SK-N-SH (cell line): ENCODE results near the gene AQP5. TPM values are rescaled to one million over a fixed set of nuclear protein-coding genes. Genes with fewer than 3 reads are reported as not detected.

Experiments used
- CTCF ChIA-PET: fragments of 300-600, 350-600 bp; formaldehyde crosslinking; extraction: SDS; loops from one replicate; lab custom pipeline; 2021; lab: Yijun Ruan, JAX
- POLR2A ChIA-PET: fragments of 350-600 bp; sonication (Branson Sonifier 250); formaldehyde crosslinking; extraction: SDS; loops from one replicate; lab custom pipeline; 2020; ENCODE audit warnings: antibody characterized with exemption, inconsistent platforms; lab: Yijun Ruan, JAX
- DNase-seq: peaks from one replicate; pipeline ENCODE4 v3.0.0; 2012
- H2AFZ ChIP-seq: fragments of 200-600 bp; sonication (generic); 2 replicates; pipeline ENCODE4 v1.8.1; 2016; ENCODE audit warnings: antibody characterized with exemption, mild to moderate bottlenecking, low read depth
- H3F3A ChIP-seq: fragments of 200-600 bp; sonication (generic); replicated peaks from 2 replicates; pipeline ENCODE3; 2016; ENCODE audit warnings: antibody characterized with exemption, mild to moderate bottlenecking; ENCODE audit not compliant: insufficient read depth
- H3K27ac ChIP-seq, 2 experiments: fragments of 200-500 bp in 1 of 2; fragments of 200-600 bp in 1 of 2; sonication (Bioruptor generic) in 1 of 2; sonication (generic), shearing (Covaris generic) in 1 of 2; 2 replicates each; pipeline versions ENCODE4 v1.5.1 to v1.6.1; 2014 to 2016; ENCODE audit warnings: low read depth in 2 of 2, inconsistent platforms in 1 of 2, low read length in 1 of 2, mild to moderate bottlenecking in 1 of 2, mixed read lengths in 1 of 2
- H3K27me3 ChIP-seq: fragments of 200-600 bp; sonication (generic), shearing (Covaris generic); 2 replicates; pipeline ENCODE4 v1.6.1; 2016; ENCODE audit warnings: mixed run types; ENCODE audit not compliant: insufficient read depth
- H3K36me3 ChIP-seq, 2 experiments: fragments of 200-500 bp in 1 of 2; fragments of 200-600 bp in 1 of 2; sonication (Bioruptor generic) in 1 of 2; sonication (generic) in 1 of 2; replicated peaks in 1 of 2; 2 replicates each; pipeline versions ENCODE3 to v1.5.1; 2014 to 2016; ENCODE audit warnings: low read length in 1 of 2, mild to moderate bottlenecking in 1 of 2; ENCODE audit not compliant: insufficient read depth in 2 of 2, control insufficient read depth in 1 of 2
- H3K4me1 ChIP-seq, 2 experiments: fragments of 200-500 bp in 1 of 2; fragments of 200-600 bp in 1 of 2; sonication (Bioruptor generic) in 1 of 2; sonication (generic), shearing (Covaris generic) in 1 of 2; 2 replicates each; pipeline versions ENCODE4 v1.5.1 to v1.6.1; 2014 to 2016; ENCODE audit warnings: low read depth in 1 of 2, low read length in 1 of 2, mixed run types in 1 of 2; ENCODE audit not compliant: insufficient read depth in 2 of 2, control insufficient read depth in 1 of 2
- H3K4me2 ChIP-seq: fragments of 200-600 bp; sonication (generic), shearing (Covaris generic); 2 replicates; pipeline ENCODE4 v1.6.1; 2017; ENCODE audit warnings: mixed run types
- H3K4me3 ChIP-seq, 2 experiments: fragments of 200-500 bp in 1 of 2; fragments of 200-600 bp in 1 of 2; sonication (Bioruptor generic) in 1 of 2; sonication (generic), shearing (Covaris generic) in 1 of 2; 2 replicates each; pipeline versions ENCODE4 v1.5.1 to v1.8.1; 2014 to 2016; ENCODE audit warnings: low read depth in 2 of 2, inconsistent platforms in 1 of 2, low read length in 1 of 2, mild to moderate bottlenecking in 1 of 2, mixed read lengths in 1 of 2, moderate library complexity in 1 of 2
- H3K79me2 ChIP-seq: fragments of 200-600 bp; sonication (generic); 2 replicates; pipeline ENCODE4 v1.8.1; 2017; ENCODE audit warnings: mild to moderate bottlenecking; ENCODE audit not compliant: insufficient read depth
- H3K9ac ChIP-seq: fragments of 200-600 bp; sonication (generic); 2 replicates; pipeline ENCODE4 v1.6.1; 2017; ENCODE audit warnings: mixed run types
- H3K9me2 ChIP-seq: fragments of 200-600 bp; sonication (generic); 2 replicates; pipeline ENCODE4 v1.6.1; 2017; ENCODE audit warnings: mixed run types
- H3K9me3 ChIP-seq: fragments of 200-600 bp; sonication (generic); 2 replicates; pipeline ENCODE4 v1.6.1; 2017; ENCODE audit warnings: mixed run types, mild to moderate bottlenecking, moderate library complexity
- H4K20me1 ChIP-seq: fragments of 200-600 bp; sonication (generic); 2 replicates; pipeline ENCODE4 v1.6.1; 2017; ENCODE audit warnings: mild to moderate bottlenecking, mixed run types; ENCODE audit not compliant: insufficient read depth
- CHD2 ChIP-seq: fragments of 150-350 bp; IDR thresholded peaks from 2 replicates; pipeline ENCODE4 v1.6.1; 2018; ENCODE audit warnings: low read length; ENCODE audit not compliant: partially characterized antibody
- ELF1 ChIP-seq: IDR thresholded peaks from 2 replicates; pipeline ENCODE4 v1.4.0; 2012
- EZH2phosphoT487 ChIP-seq: fragments of 200-600 bp; sonication (generic); IDR thresholded peaks from 2 replicates; pipeline ENCODE4 v1.6.1; 2017; ENCODE audit warnings: low read depth, mixed run types, mild to moderate bottlenecking, antibody characterized with exemption, moderate library complexity, borderline replicate concordance
- FOSL2 ChIP-seq: IDR thresholded peaks from 2 replicates; pipeline ENCODE4 v1.4.0; 2012; ENCODE audit warnings: low read depth, mild to moderate bottlenecking, moderate library complexity, borderline replicate concordance
- GATA2 ChIP-seq: sonication (generic); formaldehyde crosslinking; IDR thresholded peaks from 2 replicates; pipeline ENCODE4 v1.5.0; 2020; ENCODE audit warnings: mild to moderate bottlenecking, missing genetic modification reagents
- JUND ChIP-seq: IDR thresholded peaks from 2 replicates; pipeline ENCODE4 v1.4.0; 2012
- NFIC ChIP-seq: IDR thresholded peaks from 2 replicates; pipeline ENCODE4 v1.4.0; 2012; ENCODE audit warnings: borderline replicate concordance
- RAD21 ChIP-seq: IDR thresholded peaks from 2 replicates; pipeline ENCODE4 v1.6.1; 2012; ENCODE audit warnings: mild to moderate bottlenecking, low read length
- SIN3A ChIP-seq: IDR thresholded peaks from 2 replicates; pipeline ENCODE4 v1.6.1; 2012; ENCODE audit warnings: low read depth, mild to moderate bottlenecking, low read length, moderate library complexity, borderline replicate concordance
- TAF1 ChIP-seq: IDR thresholded peaks from 2 replicates; pipeline ENCODE4 v1.6.1; 2012; ENCODE audit warnings: low read depth, mild to moderate bottlenecking, low read length, moderate library complexity, borderline replicate concordance
- TCF12 ChIP-seq: IDR thresholded peaks from 2 replicates; pipeline ENCODE4 v1.4.0; 2012
- TEAD4 ChIP-seq: IDR thresholded peaks from 2 replicates; pipeline ENCODE4 v1.4.0; 2012; ENCODE audit warnings: mild to moderate bottlenecking, borderline replicate concordance; ENCODE audit not compliant: insufficient read depth
- USF2 ChIP-seq: fragments of 150-350 bp; IDR thresholded peaks from 2 replicates; pipeline ENCODE4 v1.6.1; 2017; ENCODE audit warnings: antibody characterized with exemption, low read length, low read depth, borderline replicate concordance
- WGBS: methylation state at CpG from one replicate; pipeline ENCODE4 v1.1.6; 2017; ENCODE audit warnings: low lambda C conversion rate; 5-methylcytosine and 5-hydroxymethylcytosine counted together
- polyA plus RNA-seq, 3 experiments: library from polyadenylated mRNA; depleted of rRNA; stranded (reverse); fragments of >200 nt; gene quantifications; 2 replicates each; pipeline ENCODE4 v1.2.3, GENCODE V29; 2012
- TF ChIP-seq, protein P1 (sequence below): IDR thresholded peaks from 2 replicates; pipeline ENCODE4 v1.4.0; 2012; ENCODE audit warnings: low read depth, borderline replicate concordance
- TF ChIP-seq, protein P2 (sequence below): IDR thresholded peaks from 2 replicates; pipeline ENCODE4; 2012
- TF ChIP-seq, protein P3 (sequence below): fragments of 200-600 bp; sonication (generic); IDR thresholded peaks from 2 replicates; pipeline ENCODE4 v1.6.1; 2017; ENCODE audit warnings: antibody characterized with exemption, mild to moderate bottlenecking, moderate library complexity

The AQP5 gene
- polyA plus RNA-seq, 1 of the 3 experiments (the other 2 are of a cell fraction) = 0.10 TPM

DNA sequence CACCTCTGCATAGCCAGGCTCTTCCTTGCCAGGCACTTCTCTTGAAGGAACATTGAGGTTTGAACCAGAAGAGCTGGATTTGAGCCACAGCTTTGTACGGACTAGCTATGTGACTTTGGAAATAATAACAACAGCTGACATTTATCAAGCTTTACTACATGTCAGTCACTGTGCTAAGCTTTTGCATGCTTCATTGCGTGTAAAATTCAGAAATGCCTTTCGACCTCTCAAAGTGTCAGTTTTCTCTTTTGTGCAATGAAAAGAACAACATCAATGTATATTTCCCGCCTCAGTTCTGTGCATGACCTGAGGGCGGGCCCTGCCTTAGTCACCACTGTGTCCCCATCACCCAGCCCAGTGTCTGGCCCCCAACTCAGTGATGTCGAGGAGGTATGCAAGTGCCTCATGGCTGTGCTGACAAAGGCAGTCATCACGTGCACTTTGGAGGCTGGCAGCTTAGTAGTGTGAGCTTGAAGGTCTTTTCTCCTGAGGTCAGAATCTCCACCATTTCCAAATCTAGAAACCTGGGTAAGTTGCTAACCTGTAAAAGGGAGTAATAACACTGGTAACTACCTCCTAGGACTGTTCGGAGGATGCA, 29.0 kb upstream of the AQP5 start:
- H3K4me2 ChIP-seq = no peak overlapping the region
- H3K9ac ChIP-seq = no peak overlapping the region
- ChIA-PET CTCF (interaction anchor here (0.9 to 12.0 kb wide), 7 partner anchors 9 to 65 kb away, joined by 3 to 90 read pairs (median 6); no protein-coding TSS in a partner anchor), POLR2A (no interaction called here)
- 98% methylated on average over 8 of the region's 8 CpGs for WGBS
- H3F3A ChIP-seq = no peaks in the 10 kb centered on the region
- no peaks in the 10 kb centered on the region for H3K79me2 ChIP-seq
- no peak overlapping the region for H3K27ac ChIP-seq
- no peaks in the 10 kb centered on the region for H3K36me3 ChIP-seq
- H3K27me3 ChIP-seq = no peaks in the 10 kb centered on the region
- no peaks in the 10 kb centered on the region for H3K9me2 ChIP-seq
- H3K9me3 ChIP-seq = no peaks in the 10 kb centered on the region
- H3K4me3 ChIP-seq = no peak overlapping the region
- H4K20me1 ChIP-seq = no peaks in the 10 kb centered on the region
- H2AFZ ChIP-seq = no peak overlapping the region
- no peak for DNase-seq
- TF ChIP-seq ELF1 (no peak), EZH2phosphoT487 (no peak), GATA2 (no peak), FOSL2 (no peak)
- TF ChIP-seq, protein P1, sequence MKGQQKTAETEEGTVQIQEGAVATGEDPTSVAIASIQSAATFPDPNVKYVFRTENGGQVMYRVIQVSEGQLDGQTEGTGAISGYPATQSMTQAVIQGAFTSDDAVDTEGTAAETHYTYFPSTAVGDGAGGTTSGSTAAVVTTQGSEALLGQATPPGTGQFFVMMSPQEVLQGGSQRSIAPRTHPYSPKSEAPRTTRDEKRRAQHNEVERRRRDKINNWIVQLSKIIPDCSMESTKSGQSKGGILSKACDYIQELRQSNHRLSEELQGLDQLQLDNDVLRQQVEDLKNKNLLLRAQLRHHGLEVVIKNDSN = no peak
- TF ChIP-seq, protein P2, sequence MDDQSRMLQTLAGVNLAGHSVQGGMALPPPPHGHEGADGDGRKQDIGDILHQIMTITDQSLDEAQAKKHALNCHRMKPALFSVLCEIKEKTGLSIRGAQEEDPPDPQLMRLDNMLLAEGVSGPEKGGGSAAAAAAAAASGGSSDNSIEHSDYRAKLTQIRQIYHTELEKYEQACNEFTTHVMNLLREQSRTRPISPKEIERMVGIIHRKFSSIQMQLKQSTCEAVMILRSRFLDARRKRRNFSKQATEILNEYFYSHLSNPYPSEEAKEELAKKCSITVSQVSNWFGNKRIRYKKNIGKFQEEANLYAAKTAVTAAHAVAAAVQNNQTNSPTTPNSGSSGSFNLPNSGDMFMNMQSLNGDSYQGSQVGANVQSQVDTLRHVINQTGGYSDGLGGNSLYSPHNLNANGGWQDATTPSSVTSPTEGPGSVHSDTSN = no peak
- peaks cover 0 to 5% of the 10 kb centered on the region in 2 experiments; a peak in 2 of 4 replicates for H3K4me1 ChIP-seq

- Histone ChIP-seq H3K79me2 (no peaks in the 10 kb centered on the region), H3K4me3 (no peak overlapping the region), H3K27ac (no peak overlapping the region), H3K36me3 (no peaks in the 10 kb centered on the region), H3K9ac (no peak overlapping the region), H3F3A (no peaks in the 10 kb centered on the region), H3K27me3 (no peaks in the 10 kb centered on the region), H3K9me2 (no peaks in the 10 kb centered on the region), H3K4me2 (no peak overlapping the region), H4K20me1 (no peaks in the 10 kb centered on the region), H2AFZ (no peak overlapping the region), H3K9me3 (no peaks in the 10 kb centered on the region), H3K4me1 (peaks cover 3 to 5% of the 10 kb centered on the region in 2 experiments; a peak in 2 of 4 replicates)
- TF ChIP-seq, protein P2 = no peak
- TF ChIP-seq ELF1 (no peak), CHD2 (no peak), NFIC (no peak), TEAD4 (no peak), TAF1 (no peak), USF2 (no peak), SIN3A (no peak), RAD21 (no peak), GATA2 (no peak), TCF12 (no peak), JUND (no peak)
- TF ChIP-seq, protein P3, sequence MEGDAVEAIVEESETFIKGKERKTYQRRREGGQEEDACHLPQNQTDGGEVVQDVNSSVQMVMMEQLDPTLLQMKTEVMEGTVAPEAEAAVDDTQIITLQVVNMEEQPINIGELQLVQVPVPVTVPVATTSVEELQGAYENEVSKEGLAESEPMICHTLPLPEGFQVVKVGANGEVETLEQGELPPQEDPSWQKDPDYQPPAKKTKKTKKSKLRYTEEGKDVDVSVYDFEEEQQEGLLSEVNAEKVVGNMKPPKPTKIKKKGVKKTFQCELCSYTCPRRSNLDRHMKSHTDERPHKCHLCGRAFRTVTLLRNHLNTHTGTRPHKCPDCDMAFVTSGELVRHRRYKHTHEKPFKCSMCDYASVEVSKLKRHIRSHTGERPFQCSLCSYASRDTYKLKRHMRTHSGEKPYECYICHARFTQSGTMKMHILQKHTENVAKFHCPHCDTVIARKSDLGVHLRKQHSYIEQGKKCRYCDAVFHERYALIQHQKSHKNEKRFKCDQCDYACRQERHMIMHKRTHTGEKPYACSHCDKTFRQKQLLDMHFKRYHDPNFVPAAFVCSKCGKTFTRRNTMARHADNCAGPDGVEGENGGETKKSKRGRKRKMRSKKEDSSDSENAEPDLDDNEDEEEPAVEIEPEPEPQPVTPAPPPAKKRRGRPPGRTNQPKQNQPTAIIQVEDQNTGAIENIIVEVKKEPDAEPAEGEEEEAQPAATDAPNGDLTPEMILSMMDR = no peak
- POLR2A ChIA-PET = no interaction called here
- CTCF ChIA-PET = interaction anchor here (1.0 to 12.0 kb wide), 3 partner anchors 13 to 35 kb away, joined by 3 to 90 read pairs (median 18); no protein-coding TSS in a partner anchor
- WGBS = 83% methylated on average over 5 of the region's 5 CpGs
- no peak for DNase-seq
Observed at GRCh38 chr12:49933796-49934195, 27.9 kb upstream of the AQP5 start.
